OCI-M2 (cell line): Measurements from ENCODE around the gene ATP5F1A.
"Not testable (repeated sequence)": the region's sequence is repeated elsewhere in the genome, so short reads cannot be mapped to it uniquely, and the experiment has no call there.

Experiments
- DNase-seq: peaks from one replicate; lab custom pipeline; 2025; ENCODE audit not compliant: unreplicated experiment; lab: John Stamatoyannopoulos, UW

The ATP5F1A gene

DNA sequence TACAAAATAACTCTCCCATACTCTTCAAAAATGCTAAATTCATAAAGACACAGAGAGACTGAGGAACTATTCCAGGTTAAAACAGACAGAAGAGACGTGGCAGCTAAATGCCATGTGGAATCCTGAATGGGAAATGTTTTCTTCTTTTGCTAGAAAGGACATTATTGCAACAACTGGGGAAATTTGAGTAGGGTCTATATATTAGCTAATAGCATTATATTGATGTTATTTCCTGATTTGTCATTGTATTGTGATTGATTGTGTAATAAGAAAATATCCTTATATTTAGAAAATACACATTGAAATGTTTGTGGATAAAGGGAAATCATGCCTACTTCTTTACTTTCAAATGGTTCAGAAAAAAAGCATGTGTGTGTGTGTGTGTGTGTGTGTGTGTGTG, 49.5 kb downstream of the ATP5F1A start:
- no peak for DNase-seq

DNA sequence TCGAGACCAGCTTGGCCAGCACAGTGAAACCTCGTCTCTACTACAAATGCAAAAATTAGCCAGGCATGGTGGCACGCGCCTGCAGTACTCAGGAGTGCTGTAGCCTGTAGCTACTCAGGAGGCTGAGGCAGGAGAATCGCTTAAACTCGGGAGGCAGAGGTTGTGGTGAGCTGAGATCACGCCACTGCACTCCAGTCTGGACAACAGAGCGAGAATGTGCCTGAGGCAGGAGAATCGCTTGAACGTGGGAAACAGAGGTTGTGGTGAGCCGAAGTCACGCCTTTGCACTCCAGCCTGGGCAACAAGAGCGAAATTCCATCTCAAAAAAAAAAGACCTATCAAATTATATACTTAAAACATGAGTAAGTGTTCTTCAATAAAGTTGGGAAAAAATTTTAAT, 50.7 kb downstream of the ATP5F1A start:
- DNase-seq: not testable (repeated sequence)

DNA sequence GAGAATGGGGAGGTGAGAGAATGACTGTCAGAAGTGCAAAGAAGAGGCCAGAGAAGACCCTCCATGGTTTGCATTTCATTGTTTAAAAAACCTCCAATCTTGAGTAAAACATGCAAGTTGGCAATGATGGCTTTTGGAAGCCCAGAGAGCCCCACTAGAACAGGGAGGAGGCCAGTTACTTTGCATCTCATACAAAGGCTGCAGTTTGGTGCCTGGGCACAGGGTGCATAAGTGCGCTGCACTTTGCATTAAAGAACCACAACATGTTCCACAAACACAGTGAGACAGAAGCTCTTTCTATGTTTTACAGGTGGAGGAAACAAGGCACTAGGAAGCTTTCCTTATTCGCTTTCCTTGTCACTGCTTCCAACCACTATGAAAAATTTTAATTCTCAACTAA, 51.4 kb downstream of the ATP5F1A start:
- DNase-seq: no peak

DNA sequence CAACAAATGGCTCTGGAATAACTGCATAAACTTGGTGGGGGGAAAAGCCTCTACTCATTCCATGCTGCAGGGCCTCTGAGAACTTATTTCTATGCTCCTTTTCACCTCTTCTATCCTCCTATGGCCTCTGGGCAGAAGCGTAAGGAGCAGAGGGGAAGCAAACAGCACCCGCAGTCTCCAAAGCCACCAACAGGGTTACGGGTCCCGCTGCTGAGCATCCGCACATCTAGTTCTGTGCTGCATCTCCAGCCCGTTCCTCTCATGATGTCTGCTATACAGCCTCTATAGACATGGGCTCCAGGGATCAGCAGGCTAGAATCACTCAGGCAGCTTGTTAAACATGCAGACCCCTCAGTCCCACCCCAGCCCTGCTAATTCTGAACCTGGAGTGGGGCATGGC, 52.0 kb downstream of the ATP5F1A start:
- DNase-seq: no peak

DNA sequence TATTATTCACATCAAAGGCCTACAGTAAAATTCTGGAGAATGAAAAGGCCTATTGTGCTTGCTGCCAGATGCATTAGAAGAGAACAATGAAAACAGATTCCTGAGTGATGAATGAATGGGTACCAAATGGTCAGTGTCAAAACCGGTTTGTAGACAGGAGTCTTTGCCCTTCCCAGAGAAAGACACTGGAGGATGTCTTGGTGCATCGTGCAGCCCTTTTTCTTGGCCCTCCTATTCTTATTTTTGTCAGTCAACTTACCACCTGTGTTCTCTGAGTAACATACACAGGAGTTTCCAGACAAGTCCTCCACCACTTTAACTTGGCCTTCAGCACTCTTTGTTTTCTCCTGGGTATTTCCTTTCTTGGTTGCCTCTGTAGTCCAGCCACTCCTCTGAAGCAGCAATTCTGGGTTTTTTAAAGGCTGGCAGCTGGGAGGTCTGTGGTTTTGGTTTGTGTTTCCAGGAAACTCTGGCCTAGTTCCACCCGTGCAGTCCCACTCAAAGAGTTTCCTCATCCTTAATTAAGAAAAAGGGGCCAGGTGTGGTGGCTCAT, 55.4 kb downstream of the ATP5F1A start:
- no peak for DNase-seq

DNA sequence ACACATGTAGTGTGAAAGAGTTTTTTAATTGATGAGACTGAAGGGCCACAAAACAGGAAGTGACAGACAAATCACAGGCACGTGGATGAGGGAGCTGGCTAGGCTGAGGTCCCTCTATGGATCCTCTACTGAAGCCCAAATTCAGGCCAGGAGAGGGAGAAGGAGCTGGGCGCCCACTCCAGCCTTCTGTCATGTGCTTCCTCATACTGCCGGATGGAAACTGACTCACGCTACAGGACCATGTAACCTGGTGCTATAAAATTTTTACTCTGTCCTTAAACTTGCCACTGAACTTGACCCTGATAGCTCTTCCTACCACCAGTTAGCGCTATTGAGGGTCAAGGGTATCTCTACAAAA, 57.4 kb downstream of the ATP5F1A start:
- no peak for DNase-seq

DNA sequence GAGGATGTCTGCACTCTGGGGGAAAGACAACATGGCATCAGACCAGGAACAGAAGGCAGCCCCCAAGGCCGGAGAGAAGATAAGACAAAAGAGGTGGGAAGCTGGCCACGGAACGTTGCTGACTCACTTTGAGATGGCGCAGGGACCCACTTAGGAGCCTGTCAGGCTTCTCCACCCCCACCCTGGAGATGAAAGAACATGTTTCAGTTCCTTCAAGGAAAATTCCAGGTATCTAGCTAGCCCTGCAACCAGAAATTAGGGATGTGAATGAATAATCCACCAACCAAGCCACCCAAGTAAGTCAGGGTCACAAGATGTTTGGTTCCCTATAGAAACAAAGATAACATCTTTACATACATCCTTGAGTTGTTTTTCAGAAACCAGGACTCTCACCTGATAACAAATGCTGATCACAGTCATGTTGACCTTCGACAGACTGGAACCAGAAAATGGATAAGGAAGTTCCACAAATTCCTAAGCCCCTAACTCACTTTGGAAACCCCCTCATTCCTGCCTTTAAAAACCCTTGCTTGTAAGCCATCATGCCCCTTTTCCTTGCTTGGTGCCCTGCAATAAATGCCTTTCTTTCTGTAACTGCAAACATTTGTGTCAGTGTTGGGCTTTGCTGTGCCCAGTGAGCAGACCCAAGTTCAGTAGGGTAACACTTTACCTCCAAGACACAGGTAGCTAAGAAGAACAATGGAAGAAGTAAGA, 57.9 kb downstream of the ATP5F1A start:
- DNase-seq: no peak

DNA sequence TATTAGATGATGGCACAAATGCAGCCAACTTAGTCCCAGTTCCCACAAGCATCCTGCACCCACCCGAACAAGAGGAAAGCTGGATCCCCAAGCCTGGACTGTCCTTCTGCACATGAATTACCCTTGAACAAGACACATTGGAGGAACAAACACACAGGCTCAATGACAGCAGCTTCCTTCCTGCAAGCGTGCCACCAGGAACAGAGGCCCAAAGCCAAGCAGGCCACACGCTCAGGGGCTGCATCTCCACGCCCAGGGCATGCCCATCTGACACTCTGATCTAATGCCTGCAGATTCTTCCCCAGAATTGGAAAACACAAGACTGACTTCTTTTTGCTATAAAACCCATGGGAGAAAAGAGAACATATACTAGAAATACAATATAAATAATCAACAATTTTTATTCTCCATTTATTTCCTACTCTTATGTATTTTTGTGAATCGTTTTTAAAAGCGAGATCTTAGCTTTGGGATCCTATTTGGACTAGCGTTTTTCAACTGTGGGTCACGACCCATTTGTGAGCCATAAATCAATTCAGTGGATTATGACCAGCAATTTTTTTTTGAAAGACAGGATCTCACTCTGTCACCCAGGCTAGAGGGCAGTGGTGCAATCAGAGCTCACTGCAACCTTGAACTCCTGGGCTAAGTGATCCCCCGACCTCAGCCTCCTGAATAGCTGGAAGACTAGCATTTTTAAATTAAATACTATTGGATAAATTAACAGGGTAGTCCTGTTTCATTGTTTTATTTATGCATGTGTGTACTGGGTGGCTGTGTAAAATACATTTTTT, 60.4 kb downstream of the ATP5F1A start:
- DNase-seq: no peak

DNA sequence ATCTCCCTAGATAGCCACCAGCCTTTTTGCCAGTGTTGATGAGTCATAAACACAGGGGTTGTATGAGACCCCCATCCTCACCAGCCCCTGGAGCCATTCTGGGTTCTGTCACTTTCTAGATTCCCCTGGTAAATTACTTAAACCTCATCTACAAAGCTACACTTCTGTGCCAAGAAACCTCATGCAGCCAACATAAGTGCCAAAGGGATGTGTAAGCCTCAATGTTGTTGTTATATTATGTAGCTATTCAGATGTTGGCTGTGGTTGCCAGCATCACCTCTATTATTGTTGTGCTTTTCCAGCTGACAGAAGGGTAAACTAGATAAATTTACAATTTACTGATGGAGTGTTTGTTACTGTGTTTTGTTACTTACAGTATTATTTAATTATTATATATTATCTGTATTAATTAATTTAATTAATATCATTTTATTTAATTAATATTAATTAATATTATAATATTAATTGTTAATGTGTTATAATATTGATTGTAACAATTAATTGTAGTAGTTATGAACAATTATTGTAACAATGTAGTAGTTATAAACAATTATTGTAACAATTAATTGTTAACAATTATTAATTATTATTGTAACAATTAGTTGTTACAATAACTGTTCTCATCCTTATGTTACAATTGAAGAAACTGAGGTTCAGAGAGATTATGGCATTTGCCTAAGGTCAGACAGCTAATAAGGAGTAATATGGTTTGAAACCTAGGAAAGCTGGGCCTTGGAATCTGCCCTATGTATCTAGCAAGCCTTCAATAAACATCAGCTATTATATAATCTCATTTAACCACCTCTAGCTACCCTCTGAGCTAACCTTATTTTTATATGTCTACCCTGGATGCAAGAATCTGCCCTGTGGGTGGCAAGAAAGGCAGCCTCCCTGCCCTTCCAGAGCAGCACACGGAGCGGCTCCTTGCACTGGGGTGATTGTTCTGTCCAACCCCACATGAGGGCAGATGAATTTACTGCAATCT, 62.1 kb downstream of the ATP5F1A start:
- no peak for DNase-seq

DNA sequence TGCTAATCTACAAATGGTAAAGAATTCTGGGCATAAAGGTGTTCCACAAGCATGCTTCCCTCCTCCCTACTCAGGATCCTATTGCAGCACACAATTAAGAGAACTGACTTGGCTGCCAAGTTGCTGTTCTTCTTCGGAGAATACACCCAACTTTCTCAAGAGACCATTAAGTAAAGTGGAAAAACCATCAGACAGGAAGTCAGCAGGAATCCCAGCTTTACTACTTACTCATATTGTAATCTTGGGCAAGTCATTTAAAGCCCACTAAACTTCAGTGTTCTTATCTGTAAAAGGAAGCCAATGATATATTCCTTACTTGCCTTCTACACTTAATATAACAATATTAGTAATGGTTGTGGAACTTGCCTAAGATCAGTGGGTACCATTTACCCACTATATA, 63.9 kb downstream of the ATP5F1A start:
- no peak for DNase-seq

DNA sequence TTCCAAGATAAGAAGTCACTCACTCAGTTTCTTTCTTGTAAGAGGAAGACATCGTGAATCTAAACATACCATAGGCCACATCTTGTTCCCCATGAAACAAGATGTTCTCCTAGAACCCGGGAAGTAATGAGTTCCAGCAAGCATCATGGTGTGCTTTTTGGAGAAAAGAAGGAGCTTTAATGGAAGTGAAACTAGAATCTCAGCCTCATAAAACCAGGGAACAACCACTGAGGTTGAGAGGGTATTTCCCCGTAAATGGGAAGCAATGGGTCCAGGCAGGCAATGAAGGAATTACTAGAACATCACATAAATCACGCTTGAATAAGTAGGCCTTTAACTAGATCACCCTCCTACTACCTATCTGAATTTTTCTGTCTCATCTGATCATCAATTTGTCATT, 66.4 kb downstream of the ATP5F1A start:
- DNase-seq: no peak
